HEK293 (cell line): ENCODE results near the gene NEK6.

Experiments used
- CTCF ChIA-PET: fragments of 350-600 bp; formaldehyde crosslinking; extraction: SDS; loops from one replicate; lab custom pipeline; 2021; ENCODE audit warnings: antibody characterized with exemption; lab: Yijun Ruan, JAX
- POLR2A ChIA-PET: fragments of 300-600 bp; formaldehyde crosslinking; extraction: SDS; loops from one replicate; lab custom pipeline; 2020; ENCODE audit warnings: antibody characterized with exemption, inconsistent platforms; lab: Yijun Ruan, JAX
- H3K27ac ChIP-seq: fragments of 200-500 bp; sonication (Bioruptor generic); 2 replicates; pipeline ENCODE4 v1.5.1; 2014; ENCODE audit warnings: low read depth, low read length, control low read depth, inconsistent platforms; ENCODE audit errors: extremely low read depth
- H3K36me3 ChIP-seq, 2 experiments: fragments of 200-500 bp in 1 of 2; sonication (Bioruptor generic) in 1 of 2; 1 replicate in 1 of 2; 2 replicates in 1 of 2; pipeline ENCODE4 v1.5.1; 2014 to 2017; ENCODE audit warnings: inconsistent platforms in 2 of 2, low read length in 2 of 2; ENCODE audit not compliant: control insufficient read depth in 2 of 2, insufficient read depth in 1 of 2
- H3K4me1 ChIP-seq: fragments of 200-500 bp; sonication (Bioruptor generic); 2 replicates; pipeline ENCODE4 v1.5.1; 2014; ENCODE audit warnings: mild to moderate bottlenecking, low read length, inconsistent platforms; ENCODE audit not compliant: control insufficient read depth, insufficient read depth
- H3K4me3 ChIP-seq: 2 replicates; pipeline ENCODE4 v1.5.1; 2011; ENCODE audit warnings: low read depth, mild to moderate bottlenecking, control low read depth, low read length, moderate library complexity
- H3K9me3 ChIP-seq: fragments of 200-500 bp; sonication (Bioruptor generic); 2 replicates; pipeline ENCODE4 v1.5.1; 2014; ENCODE audit warnings: low read depth, low read length, inconsistent platforms; ENCODE audit not compliant: control insufficient read depth, insufficient read depth
- GLI2 ChIP-seq: fragments of 450-650 bp; formaldehyde crosslinking; IDR thresholded peaks from 2 replicates; pipeline ENCODE4; 2017; ENCODE audit warnings: missing biosample characterization, missing genetic modification characterization, low read depth, borderline replicate concordance
- IKZF3 ChIP-seq: fragments of 450-650 bp; IDR thresholded peaks from 2 replicates; pipeline ENCODE4 v1.5.0; 2018; ENCODE audit warnings: missing biosample characterization, mild to moderate bottlenecking, missing genetic modification characterization, moderate library complexity
- OSR2 ChIP-seq: fragments of 450-650 bp; formaldehyde crosslinking; IDR thresholded peaks from 2 replicates; pipeline ENCODE4 v1.5.1; 2016; ENCODE audit warnings: missing biosample characterization, missing genetic modification characterization
- OVOL3 ChIP-seq: fragments of 450-650 bp; formaldehyde crosslinking; IDR thresholded peaks from 2 replicates; pipeline ENCODE4 v1.5.1; 2016; ENCODE audit warnings: missing biosample characterization, missing genetic modification characterization
- SCRT2 ChIP-seq: fragments of 450-650 bp; formaldehyde crosslinking; IDR thresholded peaks from 2 replicates; pipeline ENCODE4 v1.5.1; 2016; ENCODE audit warnings: missing biosample characterization, missing genetic modification characterization
- SP7 ChIP-seq: fragments of 450-650 bp; formaldehyde crosslinking; IDR thresholded peaks from 2 replicates; pipeline ENCODE4 v1.5.1; 2016; ENCODE audit warnings: missing biosample characterization, missing genetic modification characterization
- ZIC2 ChIP-seq: fragments of 450-650 bp; formaldehyde crosslinking; IDR thresholded peaks from 2 replicates; pipeline ENCODE4 v1.5.1; 2016; ENCODE audit warnings: missing biosample characterization, missing genetic modification characterization
- ZNF112 ChIP-seq: fragments of 450-650 bp; formaldehyde crosslinking; IDR thresholded peaks from 2 replicates; pipeline ENCODE4 v1.5.0; 2017; ENCODE audit warnings: missing biosample characterization, missing genetic modification characterization
- ZNF223 ChIP-seq: fragments of 450-650 bp; formaldehyde crosslinking; IDR thresholded peaks from 2 replicates; pipeline ENCODE4 v1.5.1; 2016; ENCODE audit warnings: missing biosample characterization, missing genetic modification characterization
- ZNF239 ChIP-seq: fragments of 450-650 bp; formaldehyde crosslinking; IDR thresholded peaks from 2 replicates; pipeline ENCODE4 v1.5.1; 2016; ENCODE audit warnings: missing biosample characterization, missing genetic modification characterization
- ZNF350 ChIP-seq: fragments of 450-650 bp; formaldehyde crosslinking; IDR thresholded peaks from 2 replicates; pipeline ENCODE4 v1.5.0; 2017; ENCODE audit warnings: missing biosample characterization, mild to moderate bottlenecking, missing genetic modification characterization
- ZNF404 ChIP-seq: fragments of 450-650 bp; formaldehyde crosslinking; IDR thresholded peaks from 2 replicates; pipeline ENCODE4 v1.5.1; 2017; ENCODE audit warnings: missing biosample characterization, missing genetic modification characterization
- ZNF514 ChIP-seq: fragments of 450-650 bp; formaldehyde crosslinking; IDR thresholded peaks from 2 replicates; pipeline ENCODE4 v1.5.1; 2016; ENCODE audit warnings: missing biosample characterization, missing genetic modification characterization
- ZNF596 ChIP-seq: fragments of 450-650 bp; IDR thresholded peaks from 2 replicates; pipeline ENCODE4 v1.5.0; 2018; ENCODE audit warnings: missing biosample characterization, mild to moderate bottlenecking, missing genetic modification characterization, moderate library complexity
- ZNF600 ChIP-seq: fragments of 450-650 bp; formaldehyde crosslinking; IDR thresholded peaks from 2 replicates; pipeline ENCODE4 v1.5.1; 2016; ENCODE audit warnings: missing biosample characterization, missing genetic modification characterization
- ZNF701 ChIP-seq: fragments of 450-650 bp; formaldehyde crosslinking; IDR thresholded peaks from 2 replicates; pipeline ENCODE4 v1.5.1; 2016; ENCODE audit warnings: missing biosample characterization, missing genetic modification characterization
- ZNF747 ChIP-seq: fragments of 450-650 bp; formaldehyde crosslinking; IDR thresholded peaks from 2 replicates; pipeline ENCODE4 v1.5.1; 2016; ENCODE audit warnings: missing biosample characterization, missing genetic modification characterization
- ZNF830 ChIP-seq: fragments of 450-650 bp; IDR thresholded peaks from 2 replicates; pipeline ENCODE4 v1.5.0; 2018; ENCODE audit warnings: missing biosample characterization, missing genetic modification characterization, low read depth, mild to moderate bottlenecking, moderate library complexity
- ZXDB ChIP-seq: fragments of 450-650 bp; formaldehyde crosslinking; IDR thresholded peaks from 2 replicates; pipeline ENCODE4 v1.5.1; 2016; ENCODE audit warnings: missing biosample characterization, missing genetic modification characterization
- TF ChIP-seq, protein P1 (sequence below): fragments of 450-650 bp; formaldehyde crosslinking; IDR thresholded peaks from 2 replicates; pipeline ENCODE4 v1.5.1; 2017; ENCODE audit warnings: missing biosample characterization, missing genetic modification characterization
- TF ChIP-seq, protein P2 (sequence below): fragments of 450-650 bp; formaldehyde crosslinking; IDR thresholded peaks from 2 replicates; pipeline ENCODE4 v1.5.1; 2016; ENCODE audit warnings: missing biosample characterization, missing genetic modification characterization, borderline replicate concordance

NEK6 gene

DNA sequence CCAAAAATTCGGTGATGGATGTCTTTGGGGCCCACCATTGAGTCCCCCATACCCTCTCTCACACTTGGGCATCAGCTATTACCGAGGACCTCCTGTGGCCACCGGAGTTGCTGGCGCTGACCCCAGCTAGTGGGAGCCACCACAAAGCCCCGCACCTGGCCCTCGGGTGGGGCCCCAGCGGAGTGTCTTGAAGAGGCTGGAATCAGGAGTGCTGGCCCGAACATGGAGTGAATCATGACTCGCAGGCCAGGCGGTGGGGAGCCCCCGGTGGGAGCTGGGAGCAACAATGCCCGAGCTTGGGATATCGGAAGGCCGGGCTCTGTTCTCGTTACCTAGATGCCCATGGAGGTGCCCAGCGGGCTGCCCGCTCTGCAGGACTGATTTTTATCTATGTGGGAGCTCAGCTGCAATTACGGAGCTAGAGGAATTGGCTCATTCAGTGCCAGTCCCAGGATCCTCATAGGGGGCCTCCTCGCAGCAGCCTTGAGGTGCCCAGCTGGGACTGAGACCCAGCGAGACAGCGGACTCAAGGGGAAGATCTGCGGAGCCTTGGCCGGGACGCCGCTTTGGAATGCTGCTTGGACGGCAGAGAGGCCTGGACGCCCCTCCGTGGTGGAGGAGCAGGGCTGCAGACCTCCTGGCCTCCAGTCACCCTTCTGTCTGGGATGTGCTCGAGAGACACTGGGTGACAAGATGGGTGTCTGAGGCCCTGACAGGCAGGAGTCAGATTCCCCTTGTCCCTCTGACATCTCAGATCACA lies 86.7 kb downstream of the NEK6 start:
- Histone ChIP-seq H3K9me3 (no peaks in the 10 kb centered on the region), H3K36me3 (peaks cover 0 to 30% of the 10 kb centered on the region in 2 experiments; a peak in 1 of 3 replicates), H3K4me3 (no peak overlapping the region), H3K27ac (no peak overlapping the region), H3K4me1 (no peaks in the 10 kb centered on the region; the same call in 1 of the 2 replicates)
- ChIA-PET POLR2A (interaction anchor here (0.6 kb wide), 1 partner anchor 223 kb away, joined by 3 read pairs; no protein-coding TSS in a partner anchor), CTCF (interaction anchor here (0.6 to 1.2 kb wide), 2 partner anchors 23 to 217 kb away, joined by 3 to 4 read pairs; no protein-coding TSS in a partner anchor)
- TF ChIP-seq ZIC2 (tag by site-specific recombination) (peak; percentile 58), OSR2 (tag by site-specific recombination) (no peak)

DNA sequence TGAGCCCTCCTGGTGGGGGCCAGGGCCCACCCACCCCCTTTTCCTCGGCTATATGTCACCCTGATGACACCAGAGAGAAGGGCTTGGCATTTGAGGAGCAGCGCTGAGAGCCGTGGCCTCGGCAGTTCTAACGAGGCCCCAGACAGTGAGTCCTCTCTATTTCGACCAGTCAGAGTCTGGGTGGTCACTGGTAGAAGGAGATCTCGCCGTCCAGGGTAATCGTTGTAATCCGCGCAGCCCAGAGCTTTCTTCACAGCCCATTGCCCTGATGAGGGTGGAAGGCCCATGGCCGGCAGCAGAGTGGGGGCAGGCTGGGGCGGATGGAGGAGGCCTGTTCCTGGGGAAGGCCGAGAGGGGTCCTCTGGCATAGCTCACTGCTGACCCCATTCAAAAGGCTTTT lies 87.3 kb downstream of the NEK6 start:
- peaks cover 0 to 34% of the 10 kb centered on the region in 2 experiments; a peak in 1 of 3 replicates for H3K36me3 ChIP-seq
- ChIA-PET POLR2A (interaction anchor here (0.6 kb wide), 1 partner anchor 224 kb away, joined by 3 read pairs; no protein-coding TSS in a partner anchor), CTCF (interaction anchor here (0.6 to 1.2 kb wide), 2 partner anchors 24 to 218 kb away, joined by 3 to 4 read pairs; no protein-coding TSS in a partner anchor)
- no peak overlapping the region for H3K27ac ChIP-seq
- H3K4me3 ChIP-seq = no peak overlapping the region
- no peaks in the 10 kb centered on the region; the same call in 1 of the 2 replicates for H3K4me1 ChIP-seq
- TF ChIP-seq ZNF350 (tag by site-specific recombination) (no peak), ZNF514 (tag by site-specific recombination) (no peak), ZNF112 (no peak), ZNF701 (tag by site-specific recombination) (no peak), ZNF223 (tag by site-specific recombination) (no peak), ZNF747 (tag by site-specific recombination) (no peak), ZXDB (tag by site-specific recombination) (no peak), SP7 (tag by site-specific recombination) (no peak), SCRT2 (tag by site-specific recombination) (no peak), ZNF239 (tag by site-specific recombination) (no peak), ZNF600 (no peak), GLI2 (tag by site-specific recombination) (no peak), OVOL3 (tag by site-specific recombination) (no peak), IKZF3 (no peak), ZNF596 (tag by site-specific recombination) (no peak), ZNF830 (no peak), ZNF404 (no peak)
- TF ChIP-seq, protein P1, sequence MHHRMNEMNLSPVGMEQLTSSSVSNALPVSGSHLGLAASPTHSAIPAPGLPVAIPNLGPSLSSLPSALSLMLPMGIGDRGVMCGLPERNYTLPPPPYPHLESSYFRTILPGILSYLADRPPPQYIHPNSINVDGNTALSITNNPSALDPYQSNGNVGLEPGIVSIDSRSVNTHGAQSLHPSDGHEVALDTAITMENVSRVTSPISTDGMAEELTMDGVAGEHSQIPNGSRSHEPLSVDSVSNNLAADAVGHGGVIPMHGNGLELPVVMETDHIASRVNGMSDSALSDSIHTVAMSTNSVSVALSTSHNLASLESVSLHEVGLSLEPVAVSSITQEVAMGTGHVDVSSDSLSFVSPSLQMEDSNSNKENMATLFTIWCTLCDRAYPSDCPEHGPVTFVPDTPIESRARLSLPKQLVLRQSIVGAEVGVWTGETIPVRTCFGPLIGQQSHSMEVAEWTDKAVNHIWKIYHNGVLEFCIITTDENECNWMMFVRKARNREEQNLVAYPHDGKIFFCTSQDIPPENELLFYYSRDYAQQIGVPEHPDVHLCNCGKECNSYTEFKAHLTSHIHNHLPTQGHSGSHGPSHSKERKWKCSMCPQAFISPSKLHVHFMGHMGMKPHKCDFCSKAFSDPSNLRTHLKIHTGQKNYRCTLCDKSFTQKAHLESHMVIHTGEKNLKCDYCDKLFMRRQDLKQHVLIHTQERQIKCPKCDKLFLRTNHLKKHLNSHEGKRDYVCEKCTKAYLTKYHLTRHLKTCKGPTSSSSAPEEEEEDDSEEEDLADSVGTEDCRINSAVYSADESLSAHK (tag by site-specific recombination) = no peak
- TF ChIP-seq, protein P2, sequence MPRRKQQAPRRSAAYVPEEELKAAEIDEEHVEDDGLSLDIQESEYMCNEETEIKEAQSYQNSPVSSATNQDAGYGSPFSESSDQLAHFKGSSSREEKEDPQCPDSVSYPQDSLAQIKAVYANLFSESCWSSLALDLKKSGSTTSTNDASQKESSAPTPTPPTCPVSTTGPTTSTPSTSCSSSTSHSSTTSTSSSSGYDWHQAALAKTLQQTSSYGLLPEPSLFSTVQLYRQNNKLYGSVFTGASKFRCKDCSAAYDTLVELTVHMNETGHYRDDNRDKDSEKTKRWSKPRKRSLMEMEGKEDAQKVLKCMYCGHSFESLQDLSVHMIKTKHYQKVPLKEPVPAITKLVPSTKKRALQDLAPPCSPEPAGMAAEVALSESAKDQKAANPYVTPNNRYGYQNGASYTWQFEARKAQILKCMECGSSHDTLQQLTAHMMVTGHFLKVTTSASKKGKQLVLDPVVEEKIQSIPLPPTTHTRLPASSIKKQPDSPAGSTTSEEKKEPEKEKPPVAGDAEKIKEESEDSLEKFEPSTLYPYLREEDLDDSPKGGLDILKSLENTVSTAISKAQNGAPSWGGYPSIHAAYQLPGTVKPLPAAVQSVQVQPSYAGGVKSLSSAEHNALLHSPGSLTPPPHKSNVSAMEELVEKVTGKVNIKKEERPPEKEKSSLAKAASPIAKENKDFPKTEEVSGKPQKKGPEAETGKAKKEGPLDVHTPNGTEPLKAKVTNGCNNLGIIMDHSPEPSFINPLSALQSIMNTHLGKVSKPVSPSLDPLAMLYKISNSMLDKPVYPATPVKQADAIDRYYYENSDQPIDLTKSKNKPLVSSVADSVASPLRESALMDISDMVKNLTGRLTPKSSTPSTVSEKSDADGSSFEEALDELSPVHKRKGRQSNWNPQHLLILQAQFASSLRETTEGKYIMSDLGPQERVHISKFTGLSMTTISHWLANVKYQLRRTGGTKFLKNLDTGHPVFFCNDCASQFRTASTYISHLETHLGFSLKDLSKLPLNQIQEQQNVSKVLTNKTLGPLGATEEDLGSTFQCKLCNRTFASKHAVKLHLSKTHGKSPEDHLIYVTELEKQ (tag by site-specific recombination) = no peak
- no peaks in the 10 kb centered on the region for H3K9me3 ChIP-seq
